Omental fat pad (tissue), 4 donors: Measurements from ENCODE around the gene P3H3. TPM values are rescaled to one million over a fixed set of nuclear protein-coding genes. Genes with fewer than 3 reads are reported as not detected.

Experiments used
- ATAC-seq: fragments of 150-250 bp; one replicate; pipeline ENCODE4 v1.9.1; 2016; ENCODE audit warnings: mild to moderate bottlenecking, moderate library complexity; ENCODE audit not compliant: low FRiP score
- DNase-seq: peaks from one replicate; pipeline ENCODE4 v3.0.0-alpha.2; 2019; ENCODE audit warnings: low spot score
- total RNA-seq, 4 donors: library from RNA; depleted of rRNA; stranded (reverse); fragments of >200 nt; gene quantifications; one replicate each; pipeline ENCODE4 v1.1.0, GENCODE V29; 2016
- TF ChIP-seq, protein P1 (sequence below), 3 donors: fragments of 450-650 bp; IDR thresholded peaks; one replicate each; pipeline ENCODE4 v1.5.1; 2016 to 2017; ENCODE audit warnings: antibody characterized with exemption in 3 of 3, mild to moderate bottlenecking in 3 of 3, moderate library complexity in 2 of 3

Gene P3H3
- total RNA-seq, 4 donors from 2014 or later = 5.4 to 13.6 (median 10.0) TPM

GRCh38 chr12:6818222-6818621, 10.0 kb upstream of the P3H3 start:
- ATAC-seq (no peak), DNase-seq (no peak)
- TF ChIP-seq, protein P1, sequence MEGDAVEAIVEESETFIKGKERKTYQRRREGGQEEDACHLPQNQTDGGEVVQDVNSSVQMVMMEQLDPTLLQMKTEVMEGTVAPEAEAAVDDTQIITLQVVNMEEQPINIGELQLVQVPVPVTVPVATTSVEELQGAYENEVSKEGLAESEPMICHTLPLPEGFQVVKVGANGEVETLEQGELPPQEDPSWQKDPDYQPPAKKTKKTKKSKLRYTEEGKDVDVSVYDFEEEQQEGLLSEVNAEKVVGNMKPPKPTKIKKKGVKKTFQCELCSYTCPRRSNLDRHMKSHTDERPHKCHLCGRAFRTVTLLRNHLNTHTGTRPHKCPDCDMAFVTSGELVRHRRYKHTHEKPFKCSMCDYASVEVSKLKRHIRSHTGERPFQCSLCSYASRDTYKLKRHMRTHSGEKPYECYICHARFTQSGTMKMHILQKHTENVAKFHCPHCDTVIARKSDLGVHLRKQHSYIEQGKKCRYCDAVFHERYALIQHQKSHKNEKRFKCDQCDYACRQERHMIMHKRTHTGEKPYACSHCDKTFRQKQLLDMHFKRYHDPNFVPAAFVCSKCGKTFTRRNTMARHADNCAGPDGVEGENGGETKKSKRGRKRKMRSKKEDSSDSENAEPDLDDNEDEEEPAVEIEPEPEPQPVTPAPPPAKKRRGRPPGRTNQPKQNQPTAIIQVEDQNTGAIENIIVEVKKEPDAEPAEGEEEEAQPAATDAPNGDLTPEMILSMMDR (IDR thresholded peaks at IDR 0.05) = no peak

DNA sequence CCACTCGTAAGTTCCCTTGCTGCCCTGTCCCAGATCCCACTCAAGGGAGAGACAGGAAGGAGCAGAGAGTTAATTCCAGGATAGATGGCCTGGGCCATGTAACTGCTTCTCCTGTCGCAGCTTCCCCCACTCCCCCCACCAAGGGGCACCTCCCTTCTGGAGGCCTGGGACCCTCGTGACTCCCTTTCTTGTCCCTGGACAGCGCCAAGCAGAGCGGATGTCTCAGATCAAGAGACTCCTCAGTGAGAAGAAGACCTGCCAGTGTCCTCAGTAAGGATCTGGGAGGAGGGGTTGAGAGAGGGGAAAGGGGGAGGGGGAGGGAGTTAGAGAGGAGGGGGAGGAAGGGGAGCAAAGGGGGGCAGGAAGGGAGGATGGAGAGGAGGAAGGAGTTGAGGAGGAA, 9.6 kb upstream of the P3H3 start:
- DNase-seq (no peak), ATAC-seq (no peak)
- TF ChIP-seq, protein P1 (IDR thresholded peaks at IDR 0.05) = no peak

GRCh38 chr12:6819106-6820030, 8.8 kb upstream of the P3H3 start:
- ATAC-seq (no peak), DNase-seq (no peak)
- TF ChIP-seq, protein P1 (IDR thresholded peaks at IDR 0.05) = no peak

- ATAC-seq (no peak), DNase-seq (no peak)
- TF ChIP-seq, protein P1 (IDR thresholded peaks at IDR 0.05) = no peak
Measured at GRCh38 chr12:6820166-6820565, 8.0 kb upstream of the P3H3 start.

GRCh38 chr12:6821591-6822425, 6.4 kb upstream of the P3H3 start, which contains the start of gene GPR162:
Gene GPR162 (plus strand): TSS chr12:6821821. CDS start chr12:6823899, 2,078 bp downstream.
- no peak for DNase-seq
- peak; percentile 37 for ATAC-seq
- TF ChIP-seq, protein P1 (IDR thresholded peaks at IDR 0.05) = no peak

DNA sequence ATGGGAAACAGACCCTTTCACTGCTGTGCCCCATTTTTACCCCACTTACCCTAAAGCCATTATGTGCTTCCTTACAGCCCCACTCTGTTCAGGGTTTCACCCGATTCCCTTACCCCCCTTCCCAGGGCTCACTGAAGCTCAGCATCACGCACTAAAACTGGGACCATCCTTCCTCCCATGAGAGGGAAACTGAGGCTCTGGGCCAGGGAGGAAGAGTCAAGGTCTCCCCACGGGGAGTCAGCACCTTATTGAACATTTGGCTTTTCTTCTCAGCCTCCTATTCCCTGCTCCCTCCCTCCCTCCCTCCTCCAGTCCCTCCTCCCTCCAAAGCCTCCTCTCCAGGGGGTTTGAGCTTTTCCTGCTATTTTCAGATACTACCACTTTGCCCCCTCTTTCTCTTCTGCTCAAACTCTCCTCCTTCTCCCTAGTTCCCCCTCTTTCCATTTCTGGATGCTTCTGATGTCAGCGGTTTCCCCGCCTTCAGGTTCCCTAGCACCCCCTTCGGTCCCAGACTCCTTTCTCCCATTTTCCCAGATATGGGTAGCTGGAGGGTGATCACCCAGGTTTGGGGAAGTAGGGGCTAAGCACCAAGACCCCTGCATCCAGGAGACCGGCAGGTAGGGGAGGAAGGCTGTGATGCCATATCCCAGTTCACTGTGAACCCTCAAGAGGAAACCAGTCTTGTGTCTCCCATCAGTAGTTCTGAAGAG, 5.6 kb upstream of the P3H3 start:
- no peak for ATAC-seq
- TF ChIP-seq, protein P1 (IDR thresholded peaks at IDR 0.05) = no peak

More for the DNA sequence above, 5.6 kb upstream of the P3H3 start:
- DNase-seq = no peak
